Keratinocyte (primary cell): ENCODE results near the gene ANO2. TPM values are rescaled to one million over a fixed set of nuclear protein-coding genes. Genes with fewer than 3 reads are reported as not detected.

Source experiments
- DNase-seq: peaks from one replicate; pipeline ENCODE4 v3.0.0-alpha.2; 2011; ENCODE audit warnings: low read depth, missing footprints, low spot score
- FAIRE-seq: peaks from 2 replicates; lab custom pipeline; 2011; peaks lifted over from hg19 to GRCh38; lab: Jason Lieb, UNC
- H2AFZ ChIP-seq: 2 replicates; pipeline ENCODE4 v1.6.0; 2012; ENCODE audit warnings: low read length, control low read depth, inconsistent platforms; ENCODE audit not compliant: control insufficient read depth
- H3K27ac ChIP-seq: 2 replicates; pipeline ENCODE4 v1.5.1; 2011; ENCODE audit warnings: low read length; ENCODE audit not compliant: control insufficient read depth, insufficient read depth
- H3K27me3 ChIP-seq: 3 replicates; pipeline ENCODE4 v1.6.0; 2011; ENCODE audit warnings: low read length; ENCODE audit not compliant: control insufficient read depth, insufficient read depth; ENCODE audit errors: extremely low read depth
- H3K36me3 ChIP-seq, 2 experiments: 2 replicates in 1 of 2; 3 replicates in 1 of 2; pipeline ENCODE4 v1.5.1; 2011; ENCODE audit warnings: low read length in 2 of 2, mild to moderate bottlenecking in 1 of 2; ENCODE audit not compliant: control insufficient read depth in 2 of 2, insufficient read depth in 2 of 2; ENCODE audit errors: extremely low read depth in 1 of 2
- H3K4me1 ChIP-seq: 3 replicates; pipeline ENCODE4 v1.5.1; 2011; ENCODE audit warnings: low read length; ENCODE audit not compliant: control insufficient read depth, insufficient read depth; ENCODE audit errors: extremely low read depth
- H3K4me2 ChIP-seq: 3 replicates; pipeline ENCODE4 v1.6.0; 2011; ENCODE audit warnings: low read depth, low read length; ENCODE audit not compliant: control insufficient read depth, insufficient read depth; ENCODE audit errors: extremely low read depth
- H3K4me3 ChIP-seq, 3 experiments: fragments of 200-600 bp in 1 of 3; sonication (generic) in 1 of 3; 2 replicates in 2 of 3; 3 replicates in 1 of 3; pipeline ENCODE4 v1.5.1; 2011 to 2016; ENCODE audit warnings: low read length in 3 of 3, mild to moderate bottlenecking in 3 of 3, control low read depth in 2 of 3, inconsistent platforms in 1 of 3, low read depth in 1 of 3, mixed read lengths in 1 of 3, mixed run types in 1 of 3, moderate library complexity in 1 of 3; ENCODE audit not compliant: control insufficient read depth in 2 of 3, insufficient read depth in 2 of 3; ENCODE audit errors: extremely low read depth in 1 of 3
- H3K79me2 ChIP-seq: 2 replicates; pipeline ENCODE4 v1.6.0; 2012; ENCODE audit warnings: low read length; ENCODE audit not compliant: control insufficient read depth, insufficient read depth
- H3K9ac ChIP-seq: 3 replicates; pipeline ENCODE4 v1.6.0; 2011; ENCODE audit warnings: low read length; ENCODE audit not compliant: control insufficient read depth, insufficient read depth; ENCODE audit errors: extremely low read depth
- H3K9me1 ChIP-seq: 3 replicates; pipeline ENCODE4 v1.6.0; 2011; ENCODE audit warnings: low read length; ENCODE audit not compliant: control insufficient read depth, insufficient read depth; ENCODE audit errors: extremely low read depth
- H3K9me3 ChIP-seq: 2 replicates; pipeline ENCODE4 v1.5.1; 2012; ENCODE audit warnings: low read depth, low read length; ENCODE audit not compliant: control insufficient read depth
- H4K20me1 ChIP-seq: 3 replicates; pipeline ENCODE4 v1.6.0; 2011; ENCODE audit warnings: low read length; ENCODE audit not compliant: control insufficient read depth, insufficient read depth; ENCODE audit errors: extremely low read depth
- EZH2 ChIP-seq: IDR thresholded peaks from one replicate; pipeline ENCODE4 v1.6.1; 2012; ENCODE audit warnings: inconsistent platforms, mild to moderate bottlenecking, low read length, moderate library complexity
- dilution Hi-C: fragments of 300-500 bp; cut with MboI; formaldehyde crosslinking; loops from one replicate; pipeline ENCODE4 v1.7.0; 2020; ENCODE audit warnings: low sequenced_read_pairs; ENCODE audit not compliant: extremely low pct_ligation_motif_present
- polyA plus RNA-seq, 5 experiments: library from polyadenylated mRNA; depleted of rRNA in 3 of 5; stranded (reverse) in 3 of 5; stranded (forward) in 1 of 5; unstranded in 1 of 5; fragments of >200 nt; gene quantifications; 1 replicate in 1 of 5; 2 replicates in 3 of 5; 3 replicates in 1 of 5; pipeline versions ENCODE4 v1.2.1 to v1.2.3, GENCODE V29; 2011 to 2012; ENCODE audit warnings: missing spikeins in 2 of 5, low read depth in 1 of 5, low replicate concordance in 1 of 5
- TF ChIP-seq, protein P1 (sequence below), 3 experiments: IDR thresholded peaks in 1 of 3; conservative IDR thresholded peaks in 1 of 3; optimal IDR thresholded peaks in 1 of 3; 2 replicates in 2 of 3; 3 replicates in 1 of 3; pipeline versions ENCODE3 to v1.5.1; 2011; ENCODE audit warnings: low read length in 3 of 3, mild to moderate bottlenecking in 3 of 3, moderate library complexity in 2 of 3, control low read depth in 1 of 3, inconsistent platforms in 1 of 3; ENCODE audit not compliant: insufficient read depth in 2 of 3; ENCODE audit errors: extremely low read depth in 1 of 3

ANO2 gene
- polyA plus RNA-seq, 1 donor (not counting 4 experiments of a cell fraction or from before 2014, with no cell fraction given), result 0.14 TPM

DNA sequence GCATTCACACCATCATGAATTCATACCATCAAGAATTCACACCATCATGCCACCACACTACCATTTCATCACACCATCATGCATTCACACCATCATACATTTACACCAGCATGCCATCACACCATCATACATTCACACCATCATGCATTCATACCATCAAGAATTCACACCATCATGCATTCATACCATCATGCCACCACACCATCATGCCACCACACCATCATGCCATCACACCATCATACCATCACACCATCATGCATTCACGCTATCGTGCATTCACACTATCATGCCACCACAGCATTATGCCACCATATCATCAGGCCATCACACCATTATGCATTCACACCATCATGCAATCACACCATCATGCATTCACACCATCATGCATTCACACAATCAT is 79.7 kb downstream of the ANO2 start:
- no peak overlapping the region for H3K9ac ChIP-seq
- H4K20me1 ChIP-seq, result no peaks in the 10 kb centered on the region
- no peaks in the 10 kb centered on the region for H3K9me1 ChIP-seq
- no peaks in the 10 kb centered on the region for H3K79me2 ChIP-seq
- DNase-seq, result no peak
- no peak overlapping the region for H3K27ac ChIP-seq
- H3K9me3 ChIP-seq, result no peaks in the 10 kb centered on the region
- dilution Hi-C loops, result no loop called here
- no peaks in the 10 kb centered on the region for H3K4me1 ChIP-seq
- no peak for FAIRE-seq
- no peak for TF ChIP-seq EZH2
- TF ChIP-seq, protein P1, sequence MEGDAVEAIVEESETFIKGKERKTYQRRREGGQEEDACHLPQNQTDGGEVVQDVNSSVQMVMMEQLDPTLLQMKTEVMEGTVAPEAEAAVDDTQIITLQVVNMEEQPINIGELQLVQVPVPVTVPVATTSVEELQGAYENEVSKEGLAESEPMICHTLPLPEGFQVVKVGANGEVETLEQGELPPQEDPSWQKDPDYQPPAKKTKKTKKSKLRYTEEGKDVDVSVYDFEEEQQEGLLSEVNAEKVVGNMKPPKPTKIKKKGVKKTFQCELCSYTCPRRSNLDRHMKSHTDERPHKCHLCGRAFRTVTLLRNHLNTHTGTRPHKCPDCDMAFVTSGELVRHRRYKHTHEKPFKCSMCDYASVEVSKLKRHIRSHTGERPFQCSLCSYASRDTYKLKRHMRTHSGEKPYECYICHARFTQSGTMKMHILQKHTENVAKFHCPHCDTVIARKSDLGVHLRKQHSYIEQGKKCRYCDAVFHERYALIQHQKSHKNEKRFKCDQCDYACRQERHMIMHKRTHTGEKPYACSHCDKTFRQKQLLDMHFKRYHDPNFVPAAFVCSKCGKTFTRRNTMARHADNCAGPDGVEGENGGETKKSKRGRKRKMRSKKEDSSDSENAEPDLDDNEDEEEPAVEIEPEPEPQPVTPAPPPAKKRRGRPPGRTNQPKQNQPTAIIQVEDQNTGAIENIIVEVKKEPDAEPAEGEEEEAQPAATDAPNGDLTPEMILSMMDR (optimal IDR thresholded peaks at IDR 0.05 in 1 of 3, IDR thresholded peaks at IDR 0.05 in 1 of 3, conservative IDR thresholded peaks at IDR 0.05 in 1 of 3; ENCODE audit: extremely low read depth in 1 of 3, insufficient read depth in 2 of 3, low read length in 3 of 3), result no peak
- no peaks in the 10 kb centered on the region for H3K27me3 ChIP-seq
- no peak overlapping the region for H2AFZ ChIP-seq
- H3K4me2 ChIP-seq, result no peak overlapping the region
- no peak overlapping the region for H3K4me3 ChIP-seq
- H3K36me3 ChIP-seq, result no peaks in the 10 kb centered on the region

DNA sequence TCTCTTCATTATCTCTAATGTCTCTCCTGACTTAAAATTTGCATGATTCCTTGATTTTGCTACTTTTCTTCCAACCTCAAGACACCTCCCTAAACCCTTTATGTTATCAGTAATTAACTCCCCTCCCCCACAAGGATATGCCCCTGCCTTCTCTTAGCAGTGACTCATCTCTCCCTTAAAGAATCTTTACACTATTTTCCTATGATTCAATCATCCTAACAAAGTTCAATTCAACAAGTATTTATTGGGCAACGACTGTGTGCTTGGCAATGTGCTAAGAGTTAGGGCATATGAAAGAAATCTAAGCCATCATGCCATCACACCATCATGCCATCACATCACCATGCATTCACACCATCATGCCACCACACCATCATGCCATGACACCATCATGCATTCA is 80.1 kb downstream of the ANO2 start:
- H2AFZ ChIP-seq, result no peak overlapping the region
- dilution Hi-C loops, result no loop called here

More for the DNA sequence above, 80.1 kb downstream of the ANO2 start:
- TF ChIP-seq EZH2, result no peak
- TF ChIP-seq, protein P1 (optimal IDR thresholded peaks at IDR 0.05 in 1 of 3, IDR thresholded peaks at IDR 0.05 in 1 of 3, conservative IDR thresholded peaks at IDR 0.05 in 1 of 3; ENCODE audit: extremely low read depth in 1 of 3, insufficient read depth in 2 of 3, low read length in 3 of 3), result no peak
- H3K4me3 ChIP-seq, result no peak overlapping the region
- H3K27me3 ChIP-seq, result no peaks in the 10 kb centered on the region
- no peaks in the 10 kb centered on the region for H4K20me1 ChIP-seq
- no peak overlapping the region for H3K27ac ChIP-seq
- no peaks in the 10 kb centered on the region for H3K9me3 ChIP-seq
- no peak overlapping the region for H3K4me2 ChIP-seq
- DNase-seq, result no peak
- FAIRE-seq, result no peak
- no peaks in the 10 kb centered on the region for H3K9me1 ChIP-seq
- no peaks in the 10 kb centered on the region for H3K36me3 ChIP-seq
- H3K4me1 ChIP-seq, result no peaks in the 10 kb centered on the region
- H3K79me2 ChIP-seq, result no peaks in the 10 kb centered on the region
- H3K9ac ChIP-seq, result no peak overlapping the region
